GM21390 (cell line): ENCODE results near the gene NELL1.

Source experiments
- ATAC-seq: cut with Tn5 transposase; IDR thresholded peaks from one replicate; pipeline ENCODE4 v1.9.1; 2021; ENCODE audit not compliant: unreplicated experiment

NELL1 gene

GRCh38 chr11:21614961-21615360 lies 945.6 kb downstream of the NELL1 start:
- no peak for ATAC-seq

- no peak for ATAC-seq
These were observed 946.6 kb downstream of the NELL1 start for GRCh38 chr11:21615955-21616371.

- ATAC-seq: no peak
These were observed 953.2 kb downstream of the NELL1 start for GRCh38 chr11:21622566-21622965.

GRCh38 chr11:21622995-21623394 lies 953.6 kb downstream of the NELL1 start:
- ATAC-seq: no peak
